ENCODE measurements around the gene PDP2. TPM values are rescaled to one million over a fixed set of nuclear protein-coding genes. Genes with fewer than 3 reads are reported as not detected.

PDP2 gene
- total and polyA plus RNA-seq, 9 of the 15 experiments (the other 6 are each of a cell fraction or from before 2014, with no cell fraction given) = 2.5 to 24.3 (median 7.2) TPM

GRCh38 chr16:66899310-66899944, 19.1 kb downstream of the PDP2 start (continued):
- TF ChIP-seq ZC3H4 (CRISPR knock-in tag; IDR thresholded peaks at IDR 0.05; ENCODE audit: borderline replicate concordance) = no peak
- TF ChIP-seq ESRRB (CRISPR knock-in tag; IDR thresholded peaks at IDR 0.05; ENCODE audit: borderline replicate concordance) = no peak; the same call in 1 of the 2 replicates
- TF ChIP-seq TCFL5 (CRISPR knock-in tag; conservative IDR thresholded peaks at IDR 0.05) = no peak
- no peak for TF ChIP-seq NONO (IDR thresholded peaks at IDR 0.05; ENCODE audit: low read depth in 2 of 2, low read length in 1 of 2)
- 0 out of 2 replicates have a peak, but pooled peaks have one; percentile 11 for TF ChIP-seq TOE1 (IDR thresholded peaks at IDR 0.05; ENCODE audit: borderline replicate concordance)
- TF ChIP-seq TOE1 (CRISPR knock-in tag; IDR thresholded peaks at IDR 0.05; ENCODE audit: borderline replicate concordance, low read depth) = no peak
- no peak for TF ChIP-seq SLC30A9 (CRISPR knock-in tag; IDR thresholded peaks at IDR 0.05)

DNA sequence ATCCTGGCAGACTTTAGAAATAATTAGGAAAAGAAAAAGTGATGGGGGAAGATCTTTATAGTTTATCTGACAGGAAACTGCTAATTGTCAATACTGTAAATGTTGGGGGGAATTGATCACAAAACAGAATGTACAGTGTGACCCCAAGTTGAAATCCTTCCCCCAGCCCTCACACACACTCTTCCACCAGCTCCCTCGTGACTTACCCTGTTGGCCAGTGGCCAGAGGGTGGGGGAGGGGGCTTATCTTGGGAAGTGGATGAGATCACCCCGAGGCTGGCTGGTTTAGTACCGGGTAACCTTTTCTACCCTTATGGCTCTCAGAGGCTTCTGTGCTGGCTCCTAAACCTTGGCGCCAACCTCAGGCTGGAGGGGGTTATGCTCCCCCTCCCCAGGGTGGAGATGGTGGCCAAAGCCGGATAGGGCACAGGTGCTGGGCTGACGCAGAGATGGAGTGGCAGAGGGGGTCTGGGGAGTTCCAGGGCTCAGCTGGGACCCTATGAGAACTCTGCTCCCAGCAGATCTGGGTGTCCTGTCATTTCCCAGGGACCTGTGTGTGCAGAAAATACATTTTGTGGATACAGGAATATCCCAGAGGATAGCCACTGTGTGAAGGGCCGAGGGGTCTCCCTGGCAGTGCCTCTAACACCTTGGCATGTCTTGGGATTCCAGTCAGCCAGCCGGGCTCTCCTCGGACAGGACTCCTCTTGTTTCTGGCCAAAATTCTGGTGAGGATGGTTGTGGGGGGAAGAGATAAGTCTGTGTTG, 19.8 kb downstream of the PDP2 start:
- 7% methylated on average over 9 of the region's 9 CpGs for WGBS (ENCODE audit: insufficient coverage, low coverage, missing lambda C conversion rate)
- CTCF ChIA-PET (ENCODE audit: low intra/inter-chr PET ratio) = no interaction called here
- TF ChIP-seq, protein P1, sequence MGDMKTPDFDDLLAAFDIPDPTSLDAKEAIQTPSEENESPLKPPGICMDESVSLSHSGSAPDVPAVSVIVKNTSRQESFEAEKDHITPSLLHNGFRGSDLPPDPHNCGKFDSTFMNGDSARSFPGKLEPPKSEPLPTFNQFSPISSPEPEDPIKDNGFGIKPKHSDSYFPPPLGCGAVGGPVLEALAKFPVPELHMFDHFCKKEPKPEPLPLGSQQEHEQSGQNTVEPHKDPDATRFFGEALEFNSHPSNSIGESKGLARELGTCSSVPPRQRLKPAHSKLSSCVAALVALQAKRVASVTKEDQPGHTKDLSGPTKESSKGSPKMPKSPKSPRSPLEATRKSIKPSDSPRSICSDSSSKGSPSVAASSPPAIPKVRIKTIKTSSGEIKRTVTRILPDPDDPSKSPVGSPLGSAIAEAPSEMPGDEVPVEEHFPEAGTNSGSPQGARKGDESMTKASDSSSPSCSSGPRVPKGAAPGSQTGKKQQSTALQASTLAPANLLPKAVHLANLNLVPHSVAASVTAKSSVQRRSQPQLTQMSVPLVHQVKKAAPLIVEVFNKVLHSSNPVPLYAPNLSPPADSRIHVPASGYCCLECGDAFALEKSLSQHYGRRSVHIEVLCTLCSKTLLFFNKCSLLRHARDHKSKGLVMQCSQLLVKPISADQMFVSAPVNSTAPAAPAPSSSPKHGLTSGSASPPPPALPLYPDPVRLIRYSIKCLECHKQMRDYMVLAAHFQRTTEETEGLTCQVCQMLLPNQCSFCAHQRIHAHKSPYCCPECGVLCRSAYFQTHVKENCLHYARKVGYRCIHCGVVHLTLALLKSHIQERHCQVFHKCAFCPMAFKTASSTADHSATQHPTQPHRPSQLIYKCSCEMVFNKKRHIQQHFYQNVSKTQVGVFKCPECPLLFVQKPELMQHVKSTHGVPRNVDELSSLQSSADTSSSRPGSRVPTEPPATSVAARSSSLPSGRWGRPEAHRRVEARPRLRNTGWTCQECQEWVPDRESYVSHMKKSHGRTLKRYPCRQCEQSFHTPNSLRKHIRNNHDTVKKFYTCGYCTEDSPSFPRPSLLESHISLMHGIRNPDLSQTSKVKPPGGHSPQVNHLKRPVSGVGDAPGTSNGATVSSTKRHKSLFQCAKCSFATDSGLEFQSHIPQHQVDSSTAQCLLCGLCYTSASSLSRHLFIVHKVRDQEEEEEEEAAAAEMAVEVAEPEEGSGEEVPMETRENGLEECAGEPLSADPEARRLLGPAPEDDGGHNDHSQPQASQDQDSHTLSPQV (IDR thresholded peaks at IDR 0.05) = peak; percentile 91
- TF ChIP-seq TARDBP (IDR thresholded peaks at IDR 0.05) = no peak
- peak in 1 of 2 experiments; percentile 67; a peak in 2 of 4 replicates for TF ChIP-seq ZMIZ1 (IDR thresholded peaks at IDR 0.05; ENCODE audit: low read depth in 2 of 2, low read length in 2 of 2)

More for the DNA sequence above, 19.8 kb downstream of the PDP2 start:
- intact Hi-C loops (cut with micrococcal nuclease) = loop anchor here (5.0 kb wide), 2 partner anchors 47 to 117 kb away; no protein-coding TSS in a partner anchor
- no peaks in the 10 kb centered on the region for H3K27me3 ChIP-seq (ENCODE audit: control insufficient read depth in 2 of 2, insufficient read depth in 2 of 2, low read length in 2 of 2)
- peak overlapping the region; percentile 30; the same call in 1 of the 2 replicates for H3K4me3 ChIP-seq
- H4K20me1 ChIP-seq (replicated peaks; ENCODE audit: control insufficient read depth, insufficient read depth, low read length) = no peaks in the 10 kb centered on the region
- in situ Hi-C loops (cut with MboI) = loop anchor here (5.0 kb wide), 1 partner anchor 32 kb away; the partner anchor contains the start of gene CIAO2B
- POLR2A ChIA-PET = interaction anchor here (0.5 to 1.5 kb wide), 18 partner anchors 11 to 1244 kb away, joined by 3 to 9 read pairs (median 3); partner anchors contain the start of gene CIAO2B
- H3K27ac ChIP-seq (ENCODE audit: extremely low read depth, low read depth, low read length) = peak overlapping the region; percentile 87
- H3K9ac ChIP-seq (ENCODE audit: insufficient read depth in 1 of 2, low read depth in 2 of 2, low read length in 2 of 2) = peak overlapping the region; percentile 89 to 95
- H3K36me3 ChIP-seq (ENCODE audit: control insufficient read depth, insufficient read depth, low read length) = no peaks in the 10 kb centered on the region
- H3K9me3 ChIP-seq (replicated peaks; ENCODE audit: control insufficient read depth, insufficient read depth, low read depth, low read length) = no peaks in the 10 kb centered on the region
- no peaks in the 10 kb centered on the region for H3K79me2 ChIP-seq (ENCODE audit: control insufficient read depth, insufficient read depth, low read length)
- H3K4me2 ChIP-seq (ENCODE audit: insufficient read depth, low read length) = peak overlapping the region; percentile 77
- peak overlapping the region; percentile 78 for H2AFZ ChIP-seq (ENCODE audit: low read depth, low read length)
- H3K9me1 ChIP-seq (ENCODE audit: control insufficient read depth, insufficient read depth, low read length) = no peaks in the 10 kb centered on the region
- peaks cover 32 to 63% of the 10 kb centered on the region in 2 experiments for H3K4me1 ChIP-seq (replicated peaks in 1 of 2; ENCODE audit: control insufficient read depth in 2 of 2, insufficient read depth in 2 of 2, low read length in 2 of 2)
- DNase-seq (ENCODE audit: extremely low read depth in 1 of 4, low spot score in 3 of 4) (peak; percentile 82 to 97 (median 90)), FAIRE-seq (peak; percentile 95), ATAC-seq (peak; percentile 88)
- TSS peak; percentile 98 for BruUV-seq (replicated peaks)

Data from K562 (cell line).